Activated CD4-positive, alpha-beta T cell treated with anti-CD3 and anti-CD28 coated beads for 24 hours (primary cell): Measurements from ENCODE around the gene FYB1.

Experiments
- DNase-seq, 2 donors: peaks; one replicate each; pipeline ENCODE4 v3.0.0-alpha.2; 2020; ENCODE audit warnings: low read depth in 2 of 2

FYB1 gene

GRCh38 chr5:39121315-39121714 is 98.0 kb downstream of the FYB1 start:
- no peak for DNase-seq

GRCh38 chr5:39120052-39120420 is 99.3 kb downstream of the FYB1 start:
- no peak for DNase-seq

GRCh38 chr5:39119404-39120051 is 99.8 kb downstream of the FYB1 start:
- no peak for DNase-seq

DNA sequence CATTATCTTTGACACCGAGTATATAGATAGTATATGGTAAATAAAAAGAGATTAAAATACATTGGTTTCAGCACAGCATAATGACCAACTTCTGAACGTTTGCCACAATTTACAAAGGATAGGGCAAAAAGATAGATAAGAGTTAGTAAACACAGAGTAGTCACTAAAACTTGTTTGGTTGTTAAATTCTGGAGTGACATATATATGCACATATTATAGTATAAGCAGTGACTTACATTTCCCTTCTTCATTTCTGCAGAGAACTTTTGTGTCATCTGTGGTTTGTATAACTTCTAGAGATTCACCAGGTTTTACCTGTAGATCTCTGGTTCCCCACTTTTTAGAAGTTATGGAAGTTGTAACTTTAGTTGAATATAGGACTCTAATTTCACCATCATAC is 100.7 kb downstream of the FYB1 start:
- no peak for DNase-seq

DNA sequence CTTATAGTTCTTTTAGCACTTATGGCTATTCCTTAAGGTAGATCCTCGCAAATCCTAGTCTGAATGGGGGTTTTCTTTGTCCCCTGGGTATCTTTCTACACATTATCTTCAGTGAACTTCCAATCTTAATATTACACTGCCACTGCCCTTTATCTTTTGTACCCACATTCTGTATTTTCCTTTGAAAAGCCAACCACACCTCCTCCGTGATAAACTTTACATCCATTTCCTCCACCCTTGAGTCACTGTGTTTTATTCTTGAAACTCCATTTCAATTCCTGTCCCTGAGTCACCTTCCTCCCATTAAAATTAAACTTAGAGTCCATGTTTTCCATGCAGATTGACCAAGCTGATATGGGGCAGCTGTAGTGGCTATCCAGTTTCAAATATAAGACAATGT is 102.0 kb downstream of the FYB1 start:
- no peak for DNase-seq

GRCh38 chr5:39116344-39117170 is 102.8 kb downstream of the FYB1 start:
- DNase-seq, result no peak

DNA sequence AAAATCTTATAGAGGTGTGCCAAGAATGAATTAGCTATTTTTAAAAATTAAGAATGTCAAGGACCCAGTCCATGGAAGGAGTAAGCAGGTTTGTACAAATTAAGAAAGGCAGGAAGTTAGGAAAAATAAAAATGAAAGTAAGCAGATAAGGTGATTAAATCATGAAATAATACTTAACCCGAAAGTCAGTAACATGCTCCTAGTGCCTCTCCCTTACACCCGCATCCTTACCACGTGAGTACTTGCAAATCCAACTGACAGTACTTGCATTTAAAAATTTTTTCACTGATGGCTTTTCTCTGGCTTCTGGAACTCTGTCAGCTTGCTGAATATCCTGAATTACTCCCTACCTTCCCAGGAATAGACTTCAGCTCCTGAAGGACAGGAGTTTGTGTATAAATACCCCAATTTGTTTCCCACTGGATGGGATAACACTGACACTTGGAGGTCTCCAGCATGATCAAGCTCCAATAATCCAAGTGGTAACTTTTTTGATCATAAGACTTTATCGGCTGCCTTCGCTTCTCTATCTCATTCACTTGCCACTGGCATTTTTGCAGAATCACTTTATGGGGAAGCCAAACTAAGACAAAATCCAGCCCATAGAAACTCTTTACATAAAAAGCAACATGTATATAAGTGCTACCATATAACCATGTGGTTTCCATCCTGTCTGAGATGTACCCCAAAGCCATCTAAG is 103.6 kb downstream of the FYB1 start:
- DNase-seq, result no peak

GRCh38 chr5:39114155-39114554 is 105.2 kb downstream of the FYB1 start:
- DNase-seq, result no peak

DNA sequence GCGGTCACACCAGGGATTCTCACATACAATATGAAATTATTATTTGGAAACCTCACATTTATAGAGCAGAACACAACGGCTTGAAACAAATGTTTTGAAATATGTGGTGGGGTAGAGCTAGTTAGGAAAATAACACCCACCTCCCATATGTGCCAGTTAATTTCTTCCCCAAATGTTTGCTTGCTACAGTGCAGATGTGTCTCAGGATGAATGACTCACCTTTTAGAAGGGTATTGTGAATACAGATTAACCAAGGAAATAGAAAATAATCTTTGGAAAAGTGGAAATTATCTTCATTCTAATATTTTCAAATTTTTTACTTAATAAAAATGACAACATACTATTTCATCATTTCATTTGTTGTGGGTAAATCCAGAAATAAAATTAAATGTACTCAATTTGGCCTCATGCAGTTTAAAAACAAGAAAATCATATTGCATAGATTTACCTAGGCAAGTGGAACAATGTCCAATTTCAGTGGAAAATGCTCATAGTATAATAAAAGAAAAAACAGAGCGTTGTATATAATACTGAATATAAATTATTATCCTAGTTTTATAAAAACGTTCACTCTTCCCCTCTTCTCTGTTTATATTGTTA is 105.9 kb downstream of the FYB1 start:
- DNase-seq, result no peak

DNA sequence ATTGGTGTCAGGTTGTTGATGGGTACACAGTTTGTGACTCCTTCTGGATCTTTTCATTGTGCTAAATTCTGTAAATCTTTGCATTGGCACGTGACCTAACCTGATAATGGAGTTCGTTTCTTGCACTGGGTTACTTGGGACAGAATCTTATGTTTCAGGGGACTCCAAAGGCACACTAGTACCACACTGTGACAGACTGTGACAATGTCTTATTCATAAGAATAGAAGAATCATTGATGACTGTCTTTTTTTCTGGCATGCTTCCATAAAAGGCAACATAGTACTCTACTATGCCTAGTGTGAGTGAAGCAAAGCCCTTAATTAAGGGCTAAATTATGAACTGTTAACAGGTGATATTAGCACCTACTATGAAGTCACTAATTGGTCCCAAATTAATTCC is 109.8 kb downstream of the FYB1 start:
- DNase-seq, result no peak

- no peak for DNase-seq
These were observed 110.4 kb downstream of the FYB1 start for GRCh38 chr5:39108987-39109386.

DNA sequence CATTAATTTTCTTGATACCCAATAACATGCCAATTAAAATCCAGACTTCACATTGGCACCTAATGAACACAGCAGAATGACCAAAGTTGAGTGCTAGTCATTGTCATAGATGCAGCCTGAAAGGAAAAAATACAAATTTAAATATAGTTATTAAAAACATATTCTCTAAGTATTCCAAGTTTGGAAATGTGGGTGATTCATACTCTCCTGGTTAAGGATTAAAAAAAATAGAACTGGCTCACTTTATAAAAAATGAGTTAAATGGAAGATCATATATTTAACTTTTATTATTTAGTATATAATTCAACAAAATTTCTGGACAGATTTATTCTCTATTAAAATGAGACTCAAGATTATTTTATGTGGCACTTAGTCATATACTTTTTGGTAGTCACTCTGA is 112.0 kb downstream of the FYB1 start:
- DNase-seq, result no peak

GRCh38 chr5:39106322-39106721 is 113.0 kb downstream of the FYB1 start:
- no peak for DNase-seq

GRCh38 chr5:39104221-39104620 is 115.1 kb downstream of the FYB1 start:
- DNase-seq, result no peak

DNA sequence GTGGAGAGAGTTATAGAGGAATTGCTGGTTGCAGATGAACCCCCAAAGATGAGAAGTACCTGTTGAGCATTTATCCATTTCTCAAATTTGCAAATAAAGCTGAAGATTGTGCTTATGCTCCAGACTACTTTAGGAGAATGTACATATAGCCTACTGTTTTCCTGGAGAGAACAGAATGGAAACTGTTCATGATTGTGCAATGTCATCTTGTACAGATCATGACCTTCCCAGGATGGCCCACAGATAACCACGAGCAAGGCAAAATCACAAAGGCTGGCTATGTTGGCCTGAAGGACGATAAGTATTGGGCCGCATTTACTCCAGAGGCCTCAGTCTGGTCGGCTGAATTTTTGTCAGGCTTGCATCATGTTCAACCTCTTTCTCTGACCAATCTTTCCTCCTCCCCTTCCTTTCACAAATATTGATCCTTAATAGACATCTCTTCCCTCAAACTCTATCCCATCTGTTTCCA is 116.6 kb downstream of the FYB1 start:
- DNase-seq, result no peak

- DNase-seq, result no peak
These were observed 118.4 kb downstream of the FYB1 start for GRCh38 chr5:39100851-39101396.

- DNase-seq, result no peak
These were observed 119.0 kb downstream of the FYB1 start for GRCh38 chr5:39100301-39100850.

- no peak for DNase-seq
These were observed 119.5 kb downstream of the FYB1 start for GRCh38 chr5:39099831-39100230.

DNA sequence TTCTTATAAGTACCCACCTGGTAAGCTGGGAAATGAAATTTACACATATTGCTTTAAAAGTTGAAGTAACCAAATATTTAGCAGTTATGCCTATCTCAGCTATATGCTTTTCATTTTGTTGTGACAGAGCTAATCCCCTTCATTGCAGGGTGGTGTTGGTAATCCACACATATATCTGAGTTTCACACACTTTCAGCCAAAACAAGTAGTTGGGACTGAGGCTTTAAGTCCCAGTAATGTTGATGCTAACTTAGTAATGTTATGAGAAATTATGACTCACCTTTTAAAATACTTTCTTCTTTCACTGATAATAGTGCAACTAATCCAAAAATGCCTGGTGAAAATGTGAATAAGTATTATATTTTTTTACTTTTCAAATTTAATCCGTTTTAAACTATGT is 126.0 kb downstream of the FYB1 start:
- DNase-seq, result no peak

- no peak for DNase-seq
These were observed 126.6 kb downstream of the FYB1 start for GRCh38 chr5:39092581-39093351.
